22Rv1 (cell line): ENCODE results near the gene NME2.

Experiments
- ZFX ChIP-seq: fragments of 450-650 bp; IDR thresholded peaks from 2 replicates; pipeline ENCODE4 v1.6.1; 2017; ENCODE audit warnings: antibody characterized with exemption, borderline replicate concordance
- TF ChIP-seq, protein P1 (sequence below): fragments of 450-650 bp; IDR thresholded peaks from 2 replicates; pipeline ENCODE4 v1.5.1; 2017; ENCODE audit warnings: mild to moderate bottlenecking

GRCh38 chr17:51155416-51155815 is 10.8 kb upstream of the NME2 start:
- TF ChIP-seq, protein P1, sequence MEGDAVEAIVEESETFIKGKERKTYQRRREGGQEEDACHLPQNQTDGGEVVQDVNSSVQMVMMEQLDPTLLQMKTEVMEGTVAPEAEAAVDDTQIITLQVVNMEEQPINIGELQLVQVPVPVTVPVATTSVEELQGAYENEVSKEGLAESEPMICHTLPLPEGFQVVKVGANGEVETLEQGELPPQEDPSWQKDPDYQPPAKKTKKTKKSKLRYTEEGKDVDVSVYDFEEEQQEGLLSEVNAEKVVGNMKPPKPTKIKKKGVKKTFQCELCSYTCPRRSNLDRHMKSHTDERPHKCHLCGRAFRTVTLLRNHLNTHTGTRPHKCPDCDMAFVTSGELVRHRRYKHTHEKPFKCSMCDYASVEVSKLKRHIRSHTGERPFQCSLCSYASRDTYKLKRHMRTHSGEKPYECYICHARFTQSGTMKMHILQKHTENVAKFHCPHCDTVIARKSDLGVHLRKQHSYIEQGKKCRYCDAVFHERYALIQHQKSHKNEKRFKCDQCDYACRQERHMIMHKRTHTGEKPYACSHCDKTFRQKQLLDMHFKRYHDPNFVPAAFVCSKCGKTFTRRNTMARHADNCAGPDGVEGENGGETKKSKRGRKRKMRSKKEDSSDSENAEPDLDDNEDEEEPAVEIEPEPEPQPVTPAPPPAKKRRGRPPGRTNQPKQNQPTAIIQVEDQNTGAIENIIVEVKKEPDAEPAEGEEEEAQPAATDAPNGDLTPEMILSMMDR, result no peak
- no peak for TF ChIP-seq ZFX
